ENCODE data around the gene INSYN1. TPM values are rescaled to one million over a fixed set of nuclear protein-coding genes. Genes with fewer than 3 reads are reported as not detected.

The INSYN1 gene
- total and polyA plus RNA-seq, 10 of the 15 experiments (the other 5 are each of a cell fraction or from before 2014, with no cell fraction given): not detected

DNA sequence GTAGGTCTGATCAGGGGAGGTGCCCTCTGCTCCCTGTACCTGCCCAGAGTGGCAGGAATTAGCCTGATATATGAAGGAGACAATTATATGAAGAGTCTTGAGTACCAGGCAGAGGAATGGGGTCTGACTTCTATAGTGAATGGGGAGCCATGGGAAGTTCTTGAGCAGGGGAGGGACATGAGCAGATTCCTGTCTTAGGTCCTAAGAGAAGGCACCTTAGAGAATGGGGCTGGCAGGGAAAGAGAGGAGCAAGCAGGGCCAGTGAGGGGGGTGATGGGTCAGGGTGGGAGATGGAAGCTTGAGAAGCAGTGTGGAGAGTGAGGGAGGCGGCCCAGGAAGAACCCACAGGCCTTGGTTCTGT, 56.5 kb downstream of the INSYN1 start (continued):
- TF ChIP-seq, protein P1, sequence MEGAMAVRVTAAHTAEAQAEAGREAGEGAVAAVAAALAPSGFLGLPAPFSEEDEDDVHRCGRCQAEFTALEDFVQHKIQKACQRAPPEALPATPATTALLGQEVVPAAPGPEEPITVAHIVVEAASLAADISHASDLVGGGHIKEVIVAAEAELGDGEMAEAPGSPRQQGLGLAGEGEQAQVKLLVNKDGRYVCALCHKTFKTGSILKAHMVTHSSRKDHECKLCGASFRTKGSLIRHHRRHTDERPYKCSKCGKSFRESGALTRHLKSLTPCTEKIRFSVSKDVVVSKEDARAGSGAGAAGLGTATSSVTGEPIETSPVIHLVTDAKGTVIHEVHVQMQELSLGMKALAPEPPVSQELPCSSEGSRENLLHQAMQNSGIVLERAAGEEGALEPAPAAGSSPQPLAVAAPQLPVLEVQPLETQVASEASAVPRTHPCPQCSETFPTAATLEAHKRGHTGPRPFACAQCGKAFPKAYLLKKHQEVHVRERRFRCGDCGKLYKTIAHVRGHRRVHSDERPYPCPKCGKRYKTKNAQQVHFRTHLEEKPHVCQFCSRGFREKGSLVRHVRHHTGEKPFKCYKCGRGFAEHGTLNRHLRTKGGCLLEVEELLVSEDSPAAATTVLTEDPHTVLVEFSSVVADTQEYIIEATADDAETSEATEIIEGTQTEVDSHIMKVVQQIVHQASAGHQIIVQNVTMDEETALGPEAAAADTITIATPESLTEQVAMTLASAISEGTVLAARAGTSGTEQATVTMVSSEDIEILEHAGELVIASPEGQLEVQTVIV (IDR thresholded peaks at IDR 0.05; ENCODE audit: borderline replicate concordance, partially characterized antibody): no peak
- TF ChIP-seq, protein P2, sequence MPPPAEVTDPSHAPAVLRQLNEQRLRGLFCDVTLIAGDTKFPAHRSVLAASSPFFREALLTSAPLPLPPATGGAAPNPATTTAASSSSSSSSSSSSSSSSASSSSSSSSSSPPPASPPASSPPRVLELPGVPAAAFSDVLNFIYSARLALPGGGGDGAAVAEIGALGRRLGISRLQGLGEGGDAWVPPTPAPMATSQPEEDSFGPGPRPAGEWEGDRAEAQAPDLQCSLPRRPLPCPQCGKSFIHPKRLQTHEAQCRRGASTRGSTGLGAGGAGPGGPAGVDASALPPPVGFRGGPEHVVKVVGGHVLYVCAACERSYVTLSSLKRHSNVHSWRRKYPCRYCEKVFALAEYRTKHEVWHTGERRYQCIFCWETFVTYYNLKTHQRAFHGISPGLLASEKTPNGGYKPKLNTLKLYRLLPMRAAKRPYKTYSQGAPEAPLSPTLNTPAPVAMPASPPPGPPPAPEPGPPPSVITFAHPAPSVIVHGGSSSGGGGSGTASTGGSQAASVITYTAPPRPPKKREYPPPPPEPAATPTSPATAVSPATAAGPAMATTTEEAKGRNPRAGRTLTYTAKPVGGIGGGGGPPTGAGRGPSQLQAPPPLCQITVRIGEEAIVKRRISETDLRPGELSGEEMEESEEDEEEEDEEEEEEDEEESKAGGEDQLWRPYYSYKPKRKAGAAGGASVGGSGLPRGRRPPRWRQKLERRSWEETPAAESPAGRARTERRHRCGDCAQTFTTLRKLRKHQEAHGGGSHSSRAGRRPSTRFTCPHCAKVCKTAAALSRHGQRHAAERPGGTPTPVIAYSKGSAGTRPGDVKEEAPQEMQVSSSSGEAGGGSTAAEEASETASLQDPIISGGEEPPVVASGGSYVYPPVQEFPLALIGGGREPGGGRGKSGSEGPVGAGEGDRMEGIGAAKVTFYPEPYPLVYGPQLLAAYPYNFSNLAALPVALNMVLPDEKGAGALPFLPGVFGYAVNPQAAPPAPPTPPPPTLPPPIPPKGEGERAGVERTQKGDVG (CRISPR knock-in tag; IDR thresholded peaks at IDR 0.05): no peak
- TF ChIP-seq, protein P3, sequence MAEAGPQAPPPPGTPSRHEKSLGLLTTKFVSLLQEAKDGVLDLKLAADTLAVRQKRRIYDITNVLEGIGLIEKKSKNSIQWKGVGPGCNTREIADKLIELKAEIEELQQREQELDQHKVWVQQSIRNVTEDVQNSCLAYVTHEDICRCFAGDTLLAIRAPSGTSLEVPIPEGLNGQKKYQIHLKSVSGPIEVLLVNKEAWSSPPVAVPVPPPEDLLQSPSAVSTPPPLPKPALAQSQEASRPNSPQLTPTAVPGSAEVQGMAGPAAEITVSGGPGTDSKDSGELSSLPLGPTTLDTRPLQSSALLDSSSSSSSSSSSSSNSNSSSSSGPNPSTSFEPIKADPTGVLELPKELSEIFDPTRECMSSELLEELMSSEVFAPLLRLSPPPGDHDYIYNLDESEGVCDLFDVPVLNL (IDR thresholded peaks at IDR 0.05; ENCODE audit: low read depth, low read length): no peak
- no peak for TF ChIP-seq TCF7 (IDR thresholded peaks at IDR 0.05; ENCODE audit: borderline replicate concordance)

Measured in GM12878 (cell line).